Hematopoietic multipotent progenitor cell treated with erythropoietin and hydrocortisone succinate and interleukin-3 and kit ligand, for 17 days (in vitro differentiated cells): ENCODE data around the gene CD46.

ENCODE experiments used
- DNase-seq: peaks from one replicate; pipeline ENCODE4 v3.0.0-alpha.2; 2015; ENCODE audit warnings: low spot score

CD46 gene

GRCh38 chr1:207797229-207797973 lies 45.5 kb downstream of the CD46 start:
- DNase-seq: peak; percentile 89

- no peak for DNase-seq
These were observed 47.0 kb downstream of the CD46 start for GRCh38 chr1:207798847-207799246.

GRCh38 chr1:207799989-207800648 lies 48.3 kb downstream of the CD46 start:
- no peak for DNase-seq

GRCh38 chr1:207801819-207802218 lies 50.0 kb downstream of the CD46 start:
- DNase-seq: no peak

GRCh38 chr1:207803678-207804077 lies 51.8 kb downstream of the CD46 start:
- no peak for DNase-seq

- no peak for DNase-seq
These were observed 53.0 kb downstream of the CD46 start for GRCh38 chr1:207804721-207805468.

- peak; percentile 55 for DNase-seq
These were observed 54.1 kb downstream of the CD46 start for GRCh38 chr1:207805841-207806421.

- no peak for DNase-seq
These were observed 54.9 kb downstream of the CD46 start for GRCh38 chr1:207806531-207807325.

- DNase-seq: no peak
These were observed 55.5 kb downstream of the CD46 start for GRCh38 chr1:207807326-207807689.

- DNase-seq: no peak
These were observed 56.0 kb downstream of the CD46 start for GRCh38 chr1:207807690-207808321.

- DNase-seq: no peak
These were observed 56.5 kb downstream of the CD46 start for GRCh38 chr1:207808322-207808705.

GRCh38 chr1:207808911-207809555 lies 57.2 kb downstream of the CD46 start:
- no peak for DNase-seq

GRCh38 chr1:207810173-207810572 lies 58.3 kb downstream of the CD46 start:
- DNase-seq: no peak

GRCh38 chr1:207810606-207811295 lies 58.9 kb downstream of the CD46 start:
- no peak for DNase-seq

GRCh38 chr1:207811319-207811718 lies 59.5 kb downstream of the CD46 start:
- no peak for DNase-seq

- DNase-seq: peak; percentile 55
These were observed 60.3 kb downstream of the CD46 start for GRCh38 chr1:207811920-207812720.

GRCh38 chr1:207812778-207813511 lies 61.1 kb downstream of the CD46 start:
- no peak for DNase-seq

GRCh38 chr1:207813512-207813881 lies 61.6 kb downstream of the CD46 start:
- DNase-seq: no peak

GRCh38 chr1:207813946-207814345 lies 62.1 kb downstream of the CD46 start:
- DNase-seq: no peak
